OCI-LY7 (cell line): ENCODE results near the gene SAMD13. TPM values are rescaled to one million over a fixed set of nuclear protein-coding genes. Genes with fewer than 3 reads are reported as not detected.

Experiments
- BruUV-seq: library from RNA; stranded (reverse); fragments of 400-500 nt; replicated peaks from 2 replicates; lab custom pipeline; 2021; lab: Mats Ljungman, UMichigan
- CTCF ChIA-PET: fragments of 300-600 bp; sonication (Branson Sonifier 250); formaldehyde crosslinking; loops from one replicate; lab custom pipeline; 2022; ENCODE audit warnings: antibody characterized with exemption; ENCODE audit not compliant: unreplicated experiment; lab: Charles Lee
- POLR2A ChIA-PET: fragments of 300-600 bp; sonication (Branson Sonifier 250); formaldehyde crosslinking; loops from one replicate; lab custom pipeline; 2022; ENCODE audit warnings: antibody characterized with exemption; lab: Charles Lee
- DNase-seq: peaks from one replicate; pipeline ENCODE4 v3.0.0-alpha.2; 2015; ENCODE audit warnings: low spot score
- H2AFZ ChIP-seq: fragments of 200-600 bp; sonication (generic), shearing (Covaris generic); 2 replicates; pipeline ENCODE4 v1.6.1; 2014; ENCODE audit warnings: mild to moderate bottlenecking, antibody characterized with exemption, low read length, moderate library complexity
- H3K27ac ChIP-seq: fragments of 200-600 bp; sonication (generic); 2 replicates; pipeline ENCODE4 v1.5.1; 2014; ENCODE audit warnings: mixed run types, low read depth, mild to moderate bottlenecking, moderate library complexity, low read length, inconsistent platforms; ENCODE audit not compliant: poor library complexity, severe bottlenecking
- H3K36me3 ChIP-seq: fragments of 200-600 bp; sonication (generic); 2 replicates; pipeline ENCODE4 v1.6.1; 2014; ENCODE audit warnings: mild to moderate bottlenecking, antibody characterized with exemption, low read length, moderate library complexity, mixed read lengths; ENCODE audit not compliant: insufficient read depth
- H3K4me1 ChIP-seq: fragments of 200-600 bp; sonication (generic); 2 replicates; pipeline ENCODE4 v1.5.1; 2014; ENCODE audit warnings: mild to moderate bottlenecking, low read length; ENCODE audit not compliant: insufficient read depth, poor library complexity, severe bottlenecking
- H3K4me2 ChIP-seq: fragments of 200-600 bp; sonication (generic); 2 replicates; pipeline ENCODE4 v1.6.1; 2014; ENCODE audit warnings: mild to moderate bottlenecking, low read length
- H3K4me3 ChIP-seq: fragments of 200-600 bp; sonication (generic); 2 replicates; pipeline ENCODE4 v1.5.1; 2014; ENCODE audit warnings: mild to moderate bottlenecking, low read depth, low read length; ENCODE audit not compliant: poor library complexity, severe bottlenecking
- H3K79me2 ChIP-seq: fragments of 200-600 bp; sonication (generic); 2 replicates; pipeline ENCODE4 v1.6.1; 2016; ENCODE audit warnings: low read depth, mild to moderate bottlenecking, low read length, moderate library complexity, mixed read lengths; ENCODE audit not compliant: insufficient read depth
- H3K9me2 ChIP-seq: fragments of 200-600 bp; sonication (generic); 2 replicates; pipeline ENCODE4 v1.6.1; 2016; ENCODE audit warnings: mild to moderate bottlenecking, low read length, mixed read lengths; ENCODE audit not compliant: insufficient read depth
- H3K9me3 ChIP-seq: fragments of 200-600 bp; sonication (generic); 2 replicates; pipeline ENCODE4 v1.6.1; 2014; ENCODE audit warnings: mild to moderate bottlenecking, mixed run types, low read length, mixed read lengths
- H4K20me1 ChIP-seq: fragments of 200-600 bp; sonication (generic); 2 replicates; pipeline ENCODE4 v1.6.1; 2014; ENCODE audit warnings: mild to moderate bottlenecking, antibody characterized with exemption, low read length, moderate library complexity, mixed read lengths; ENCODE audit not compliant: insufficient read depth
- EZH2phosphoT487 ChIP-seq: fragments of 200-600 bp; sonication (generic); IDR thresholded peaks from 2 replicates; pipeline ENCODE4 v1.6.1; 2018; ENCODE audit warnings: low read depth, borderline replicate concordance, mild to moderate bottlenecking, mixed run types, antibody characterized with exemption, low read length, moderate library complexity, mixed read lengths
- intact Hi-C: fragments of 100-400 bp; cut with micrococcal nuclease; formaldehyde crosslinking; loops from one replicate; pipeline ENCODE4 v1.10.0; 2022; ENCODE audit not compliant: unreplicated experiment
- total RNA-seq, 2 experiments: library from RNA; depleted of rRNA in 1 of 2; stranded (reverse); fragments of >200 nt in 1 of 2; shearing (Covaris generic) in 1 of 2; gene quantifications; 2 replicates each; pipeline ENCODE4 v1.2.3, GENCODE V29; 2014 to 2022
- TF ChIP-seq, protein P1 (sequence below): fragments of 200-600 bp; sonication (generic); conservative IDR thresholded peaks from 2 replicates; pipeline ENCODE4 v1.5.1; 2014; ENCODE audit warnings: mild to moderate bottlenecking, antibody characterized with exemption, low read length, moderate library complexity, mixed read lengths

SAMD13 gene
- total RNA-seq, 2 experiments from 2014 or later: 5.4 to 5.7 TPM

DNA sequence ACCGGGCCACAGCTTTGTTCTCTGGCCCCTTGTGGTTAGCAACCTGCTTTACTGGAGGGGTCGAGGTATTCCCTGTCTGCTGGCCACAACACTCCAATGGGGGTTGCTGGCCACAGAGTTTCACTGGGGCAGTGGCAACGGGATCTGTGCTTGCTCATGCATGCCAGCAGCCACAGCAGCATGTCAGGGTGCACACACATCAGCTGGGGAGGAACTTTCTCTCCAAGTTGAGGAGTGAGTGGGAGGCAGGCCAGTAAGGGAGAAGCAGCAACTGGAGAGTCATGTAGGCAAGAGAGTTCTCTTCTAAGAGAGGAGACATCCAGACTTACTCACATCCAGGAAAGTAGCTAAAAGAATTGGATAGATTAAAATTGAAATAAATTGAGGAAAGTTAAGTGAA, 38.0 kb downstream of the SAMD13 start:
- no peak overlapping the region for H3K4me3 ChIP-seq
- no peak overlapping the region for H3K4me2 ChIP-seq
- 0 out of 2 replicates have a peak, but pooled peaks cover 8% of the 10 kb centered on the region for H3K9me3 ChIP-seq
- H3K27ac ChIP-seq: no peak overlapping the region
- BruUV-seq: no TSS peak
- H4K20me1 ChIP-seq: no peaks in the 10 kb centered on the region
- no peaks in the 10 kb centered on the region for H3K79me2 ChIP-seq
- intact Hi-C loops: no loop called here
- no peak overlapping the region for H2AFZ ChIP-seq
- H3K4me1 ChIP-seq: no peaks in the 10 kb centered on the region
- no peak for DNase-seq
- H3K36me3 ChIP-seq: no peaks in the 10 kb centered on the region
- ChIA-PET CTCF (no interaction called here), POLR2A (no interaction called here)
- TF ChIP-seq EZH2phosphoT487: no peak
- TF ChIP-seq, protein P1, sequence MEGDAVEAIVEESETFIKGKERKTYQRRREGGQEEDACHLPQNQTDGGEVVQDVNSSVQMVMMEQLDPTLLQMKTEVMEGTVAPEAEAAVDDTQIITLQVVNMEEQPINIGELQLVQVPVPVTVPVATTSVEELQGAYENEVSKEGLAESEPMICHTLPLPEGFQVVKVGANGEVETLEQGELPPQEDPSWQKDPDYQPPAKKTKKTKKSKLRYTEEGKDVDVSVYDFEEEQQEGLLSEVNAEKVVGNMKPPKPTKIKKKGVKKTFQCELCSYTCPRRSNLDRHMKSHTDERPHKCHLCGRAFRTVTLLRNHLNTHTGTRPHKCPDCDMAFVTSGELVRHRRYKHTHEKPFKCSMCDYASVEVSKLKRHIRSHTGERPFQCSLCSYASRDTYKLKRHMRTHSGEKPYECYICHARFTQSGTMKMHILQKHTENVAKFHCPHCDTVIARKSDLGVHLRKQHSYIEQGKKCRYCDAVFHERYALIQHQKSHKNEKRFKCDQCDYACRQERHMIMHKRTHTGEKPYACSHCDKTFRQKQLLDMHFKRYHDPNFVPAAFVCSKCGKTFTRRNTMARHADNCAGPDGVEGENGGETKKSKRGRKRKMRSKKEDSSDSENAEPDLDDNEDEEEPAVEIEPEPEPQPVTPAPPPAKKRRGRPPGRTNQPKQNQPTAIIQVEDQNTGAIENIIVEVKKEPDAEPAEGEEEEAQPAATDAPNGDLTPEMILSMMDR: no peak
- H3K9me2 ChIP-seq: no peaks in the 10 kb centered on the region

DNA sequence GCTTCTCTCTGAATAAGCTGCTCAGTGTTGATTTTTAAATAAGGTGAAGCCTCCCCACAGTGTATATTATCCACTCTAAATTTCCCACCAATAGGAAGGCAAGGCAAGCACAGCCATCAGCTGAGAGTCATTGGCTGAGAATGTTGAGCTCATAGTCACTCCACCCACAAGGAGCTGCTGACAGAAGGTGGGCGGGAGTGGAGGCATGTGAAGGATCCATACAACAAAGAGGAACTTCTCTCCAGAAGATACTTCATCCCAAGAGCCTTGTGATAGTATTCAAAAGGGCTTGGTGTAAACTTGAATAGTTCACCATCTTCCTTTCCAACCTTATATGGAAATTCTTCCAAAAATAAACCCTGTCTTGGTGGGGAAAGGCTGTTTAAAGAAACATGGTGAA, 42.8 kb downstream of the SAMD13 start:
- Histone ChIP-seq H2AFZ (no peak overlapping the region), H3K4me1 (no peaks in the 10 kb centered on the region), H3K4me2 (no peak overlapping the region), H3K4me3 (no peak overlapping the region), H4K20me1 (no peaks in the 10 kb centered on the region), H3K27ac (no peak overlapping the region), H3K36me3 (no peaks in the 10 kb centered on the region), H3K9me3 (no peaks in the 10 kb centered on the region), H3K9me2 (no peaks in the 10 kb centered on the region), H3K79me2 (no peaks in the 10 kb centered on the region)
- no TSS peak for BruUV-seq
- no peak for TF ChIP-seq EZH2phosphoT487
- TF ChIP-seq, protein P1: no peak
- POLR2A ChIA-PET: interaction anchor here (0.6 kb wide), 1 partner anchor 56 kb away, joined by 5 read pairs; no protein-coding TSS in a partner anchor
- intact Hi-C loops: no loop called here
- no peak for DNase-seq
- CTCF ChIA-PET: no interaction called here

DNA sequence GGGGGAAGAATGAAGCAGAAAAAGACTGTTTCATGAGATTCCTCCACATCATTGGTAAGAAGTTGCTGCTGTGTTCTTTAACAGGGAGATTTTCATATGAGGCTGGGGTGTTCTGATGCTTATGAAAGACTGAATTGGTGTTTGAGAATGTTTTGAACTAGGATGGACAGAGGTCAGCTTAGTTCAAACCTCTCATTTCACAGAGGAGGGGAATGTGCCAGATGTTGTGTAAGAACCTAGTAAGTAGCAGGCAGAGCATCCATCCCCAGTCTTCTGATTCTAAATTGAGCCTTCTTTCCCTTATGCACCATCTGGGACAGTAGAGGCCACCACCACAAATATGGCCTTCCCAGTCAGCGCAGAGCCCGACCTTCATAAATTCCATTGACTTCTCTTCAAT, 43.7 kb downstream of the SAMD13 start:
- no peak for DNase-seq
- Histone ChIP-seq H2AFZ (no peak overlapping the region), H3K4me1 (no peaks in the 10 kb centered on the region), H3K9me2 (no peaks in the 10 kb centered on the region), H3K4me2 (no peak overlapping the region), H3K36me3 (no peaks in the 10 kb centered on the region), H3K27ac (no peak overlapping the region), H3K9me3 (no peaks in the 10 kb centered on the region), H4K20me1 (no peaks in the 10 kb centered on the region), H3K4me3 (no peak overlapping the region), H3K79me2 (no peaks in the 10 kb centered on the region)
- intact Hi-C loops: no loop called here
- no TSS peak for BruUV-seq
- CTCF ChIA-PET: no interaction called here
- POLR2A ChIA-PET: no interaction called here
- TF ChIP-seq, protein P1: no peak
- TF ChIP-seq EZH2phosphoT487: no peak
